Activated CD8-positive, alpha-beta memory T cell treated with anti-CD3 and anti-CD28 coated beads, Interleukin-2, amount 50 U/mL, for 1 hour (primary cell): Measurements from ENCODE around the gene UBXN11.
"Not testable (repeated sequence)": the region's sequence is repeated elsewhere in the genome, so short reads cannot be mapped to it uniquely, and the experiment has no call there.

Experiments used
- DNase-seq: peaks from one replicate; pipeline ENCODE4 v3.0.0-alpha.2; 2020; ENCODE audit errors: extremely low read depth

Gene UBXN11

DNA sequence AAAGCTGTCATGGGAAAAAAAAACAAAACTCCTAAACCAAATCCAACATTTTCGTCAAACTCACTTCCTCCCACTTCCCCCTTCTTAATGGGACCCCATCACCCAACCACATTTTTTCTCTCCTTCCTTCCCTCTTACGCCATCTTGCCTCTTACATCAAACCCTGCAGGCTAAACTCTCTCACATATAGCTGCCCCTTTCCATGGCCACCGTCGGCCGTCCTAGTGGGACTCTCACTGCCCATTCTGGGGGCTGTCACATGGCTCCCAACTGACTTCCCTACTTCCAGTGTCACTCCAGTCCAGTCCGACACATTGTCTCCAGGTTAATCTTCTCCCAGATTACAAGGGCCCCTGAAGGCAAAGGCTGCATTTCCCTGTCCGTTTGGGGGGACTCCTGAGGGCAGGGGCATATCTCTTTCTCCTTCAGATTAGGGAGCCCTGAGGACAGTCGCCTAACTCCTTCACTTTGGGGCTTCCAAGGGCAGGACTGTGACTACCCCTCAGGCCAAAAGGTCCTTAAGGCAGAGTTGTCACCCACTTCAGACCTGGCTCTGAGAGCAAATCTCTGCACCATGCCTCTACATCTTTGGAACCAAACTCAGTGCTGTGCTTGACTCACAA, 658 bp downstream of the UBXN11 start:
- no peak for DNase-seq

DNA sequence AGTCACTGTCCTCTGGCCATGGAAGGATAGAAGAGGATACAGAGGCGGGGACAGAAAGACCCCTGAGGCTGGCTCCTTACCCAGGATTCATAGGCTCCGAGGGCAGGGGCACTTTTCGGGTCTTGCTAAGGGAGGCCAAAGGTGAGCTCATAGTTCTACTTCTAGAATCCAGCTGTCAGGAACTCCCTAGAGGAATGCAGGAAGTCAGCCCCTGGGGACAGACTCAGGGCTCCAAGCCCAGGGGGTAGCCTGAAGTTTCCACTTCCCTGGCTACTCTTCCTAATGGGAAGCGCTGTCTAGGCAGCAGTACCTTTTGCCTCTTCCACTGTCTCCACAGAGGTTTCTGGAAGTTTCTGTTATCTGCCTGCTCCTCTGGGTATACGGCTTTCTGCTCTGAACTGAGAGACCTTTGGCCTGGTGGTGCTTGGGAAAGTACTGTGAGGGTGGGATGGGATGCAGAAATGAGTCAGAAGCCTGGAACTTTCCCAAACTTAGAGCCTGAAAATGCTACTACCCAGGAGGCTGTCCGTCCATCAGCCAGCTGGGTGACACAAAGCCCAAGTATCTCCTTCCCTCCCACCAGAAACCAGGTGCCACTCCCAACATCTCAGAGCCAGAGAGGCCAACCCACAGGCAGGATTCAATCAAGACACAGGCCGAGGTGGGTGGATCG, 3.6 kb downstream of the UBXN11 start:
- no peak for DNase-seq

DNA sequence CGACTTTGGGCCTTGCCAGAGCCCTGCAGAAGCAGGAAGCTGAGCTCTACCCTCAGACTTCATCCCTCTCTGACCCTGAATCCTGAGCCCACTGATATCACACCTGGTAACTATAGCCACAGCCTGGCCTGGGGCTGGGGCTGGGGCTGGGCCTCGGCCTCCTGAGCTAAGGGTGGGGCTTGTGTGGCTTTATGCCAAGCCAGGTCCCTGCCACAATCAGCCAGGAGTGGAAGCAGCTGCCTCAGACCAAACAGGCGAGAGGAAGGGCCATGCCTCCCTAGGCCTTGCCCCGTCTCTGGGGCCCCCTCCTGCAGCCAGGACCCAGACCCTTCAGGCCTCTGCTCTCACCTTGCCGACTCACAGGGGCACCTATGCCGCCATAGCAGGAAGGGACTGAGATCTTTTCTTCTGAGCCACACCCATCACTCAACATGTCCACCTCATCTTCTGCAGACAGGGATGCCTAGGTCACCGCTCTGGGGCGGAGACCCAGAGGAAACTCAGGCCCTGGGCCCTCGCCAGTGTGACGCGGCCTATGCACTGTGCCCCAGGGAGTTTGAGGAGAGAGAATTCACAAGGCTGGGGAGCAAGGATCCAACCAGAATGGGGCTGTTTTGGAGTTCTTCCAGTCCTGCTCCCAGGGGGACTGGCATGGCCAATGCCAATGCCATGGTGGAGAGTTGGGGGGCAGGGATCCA, 5.7 kb downstream of the UBXN11 start:
- no peak for DNase-seq

DNA sequence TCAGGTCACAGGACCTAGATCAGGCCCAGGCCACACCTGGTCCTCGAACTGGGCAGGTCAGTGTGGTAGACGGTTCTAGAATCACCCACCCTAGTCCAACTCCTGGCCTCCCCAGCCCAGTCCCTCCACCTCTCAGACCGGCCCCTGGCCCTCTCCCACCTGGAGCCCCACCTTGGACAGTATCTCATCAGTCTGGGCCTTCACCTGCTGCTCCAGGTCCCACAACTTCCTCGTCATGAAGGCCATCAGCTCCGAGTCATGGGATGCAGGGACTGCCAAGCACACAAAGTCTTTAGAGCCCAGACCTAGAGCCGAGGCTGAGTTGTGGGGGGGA, 8.7 kb downstream of the UBXN11 start:
- DNase-seq: no peak

- no peak for DNase-seq
Measured at GRCh38 chr1:26297057-26297790, 9.2 kb downstream of the UBXN11 start.

DNA sequence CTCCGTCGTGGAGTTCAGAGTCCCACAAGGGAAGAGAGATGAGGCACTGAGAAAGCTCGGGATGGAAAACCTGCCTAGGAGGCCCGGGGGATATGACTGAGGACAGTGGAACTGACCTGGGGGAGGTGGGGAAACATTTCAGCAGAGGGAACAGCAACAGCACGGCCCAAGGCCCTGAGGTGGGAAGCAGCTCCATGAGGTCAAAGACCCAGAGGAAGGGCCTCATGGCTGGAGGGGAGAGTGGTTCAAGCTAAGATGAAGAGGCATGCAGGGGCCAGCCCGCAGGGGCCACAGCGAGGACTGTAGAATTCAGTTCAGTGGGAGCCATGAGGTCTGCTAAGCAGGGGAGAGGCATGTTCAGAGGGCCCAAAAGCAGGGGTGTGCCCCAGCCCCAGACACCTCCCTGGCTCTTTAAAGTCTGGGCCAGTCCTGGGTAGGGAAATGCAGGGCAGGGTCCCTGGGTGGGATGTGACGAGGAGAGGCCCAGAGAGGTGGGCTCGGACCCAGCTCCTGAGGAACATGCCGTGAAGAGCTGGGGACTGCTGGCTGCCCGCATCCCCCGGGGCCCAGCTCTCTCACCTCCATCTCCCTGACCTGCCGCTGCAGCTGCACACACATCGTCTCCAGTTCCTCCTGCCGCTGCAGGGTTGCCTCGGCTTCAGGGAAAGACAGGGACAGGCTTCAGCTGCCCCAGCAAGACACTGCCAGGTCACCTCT, 9.9 kb downstream of the UBXN11 start:
- DNase-seq: no peak

DNA sequence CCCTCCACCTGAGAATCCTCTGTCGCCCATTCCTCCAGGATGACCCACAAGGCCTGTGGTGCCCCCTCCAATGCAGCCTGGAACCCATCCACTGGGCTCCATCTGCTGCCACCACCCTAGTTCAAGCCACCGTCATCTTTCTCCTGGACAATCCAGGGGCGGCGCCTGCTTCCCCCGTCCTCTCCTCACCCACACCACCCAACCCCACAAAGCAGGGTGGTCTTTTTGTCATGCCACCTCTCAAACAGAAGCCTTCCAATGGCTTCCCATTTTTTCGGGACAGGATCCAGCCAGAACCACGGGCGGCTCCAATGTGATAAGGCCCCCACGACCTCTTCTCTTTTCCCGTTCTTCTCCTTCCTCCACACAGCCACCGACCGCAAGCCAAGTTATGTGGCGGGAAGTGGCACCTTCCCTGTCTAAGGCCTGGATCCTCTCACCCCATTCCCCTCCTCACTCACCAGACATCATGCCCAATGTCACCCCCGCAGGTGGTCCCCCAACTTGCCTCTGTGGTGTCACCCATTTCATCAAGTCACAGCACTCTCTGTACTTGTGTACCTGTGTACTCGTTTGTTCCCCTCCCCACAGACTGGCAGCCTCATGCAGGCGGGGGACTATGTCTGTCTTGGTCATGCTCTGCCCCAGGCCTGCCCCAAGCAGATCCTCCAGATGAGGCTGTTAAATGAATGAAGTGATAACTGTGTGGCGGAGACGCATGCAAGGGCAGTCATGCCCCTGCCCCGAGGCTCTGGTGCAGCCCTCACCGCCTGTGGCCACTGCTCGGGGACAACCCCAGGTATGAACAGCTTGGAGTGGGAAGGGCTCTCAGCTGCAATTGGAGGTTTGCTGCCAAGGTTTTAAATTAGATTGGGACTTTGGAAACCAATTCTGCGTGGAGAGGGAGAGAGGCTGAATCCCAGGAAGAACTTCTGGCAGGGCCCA, 11.0 kb downstream of the UBXN11 start:
- DNase-seq: no peak

DNA sequence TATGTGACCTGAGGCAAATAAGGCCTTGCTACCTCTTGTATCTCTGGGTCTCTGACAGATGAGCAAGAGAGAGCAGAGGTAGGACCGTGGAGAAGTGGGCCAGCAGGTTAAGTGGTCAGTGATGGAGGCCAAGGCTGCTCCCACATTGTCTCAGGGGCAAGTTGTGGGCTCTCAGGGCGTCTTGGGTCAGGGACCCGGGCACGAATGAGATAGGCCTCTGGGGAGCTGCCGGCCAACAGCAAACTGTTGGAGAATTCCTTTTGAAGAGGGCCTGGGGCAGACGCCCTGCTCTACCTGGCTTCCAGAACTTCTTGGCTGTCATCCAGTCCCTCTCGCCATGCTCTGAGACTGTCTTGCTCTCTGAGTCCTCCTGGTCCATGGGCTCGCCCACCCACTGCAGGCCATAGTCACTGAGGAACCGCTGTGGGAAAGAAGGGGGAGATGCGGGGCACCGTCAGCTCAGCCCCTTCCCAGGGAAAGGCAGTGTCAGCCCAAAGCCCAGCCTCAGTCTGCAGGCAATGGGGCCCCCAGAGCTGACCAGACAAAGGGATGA, 12.4 kb downstream of the UBXN11 start:
- DNase-seq: no peak

- not testable (repeated sequence) for DNase-seq
Measured at GRCh38 chr1:26292735-26293134, 13.7 kb downstream of the UBXN11 start.

DNA sequence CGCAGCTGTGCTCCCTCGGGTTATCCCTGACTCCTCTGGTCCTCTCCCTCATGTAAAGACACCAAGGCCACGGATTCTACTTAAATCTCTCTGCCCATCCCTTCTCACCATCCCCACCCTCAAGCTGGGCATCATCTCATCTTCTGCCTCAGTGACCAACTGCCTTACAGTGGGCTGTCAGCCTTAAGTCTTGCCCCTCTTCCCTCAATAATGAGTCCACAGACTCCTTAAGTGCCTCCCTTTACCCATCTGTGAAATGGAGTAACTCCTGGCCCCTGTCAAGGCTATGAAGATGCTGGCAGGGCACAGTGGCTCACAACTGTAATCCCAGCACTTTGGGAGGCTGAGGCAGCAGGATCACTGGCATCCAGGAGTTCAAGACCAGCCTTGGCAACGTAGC, 14.5 kb downstream of the UBXN11 start:
- no peak for DNase-seq

GRCh38 chr1:26291433-26291832, 15.0 kb downstream of the UBXN11 start:
- DNase-seq: no peak

GRCh38 chr1:26290882-26291261, 15.6 kb downstream of the UBXN11 start:
- no peak for DNase-seq

GRCh38 chr1:26290122-26290881, 16.1 kb downstream of the UBXN11 start:
- no peak for DNase-seq

DNA sequence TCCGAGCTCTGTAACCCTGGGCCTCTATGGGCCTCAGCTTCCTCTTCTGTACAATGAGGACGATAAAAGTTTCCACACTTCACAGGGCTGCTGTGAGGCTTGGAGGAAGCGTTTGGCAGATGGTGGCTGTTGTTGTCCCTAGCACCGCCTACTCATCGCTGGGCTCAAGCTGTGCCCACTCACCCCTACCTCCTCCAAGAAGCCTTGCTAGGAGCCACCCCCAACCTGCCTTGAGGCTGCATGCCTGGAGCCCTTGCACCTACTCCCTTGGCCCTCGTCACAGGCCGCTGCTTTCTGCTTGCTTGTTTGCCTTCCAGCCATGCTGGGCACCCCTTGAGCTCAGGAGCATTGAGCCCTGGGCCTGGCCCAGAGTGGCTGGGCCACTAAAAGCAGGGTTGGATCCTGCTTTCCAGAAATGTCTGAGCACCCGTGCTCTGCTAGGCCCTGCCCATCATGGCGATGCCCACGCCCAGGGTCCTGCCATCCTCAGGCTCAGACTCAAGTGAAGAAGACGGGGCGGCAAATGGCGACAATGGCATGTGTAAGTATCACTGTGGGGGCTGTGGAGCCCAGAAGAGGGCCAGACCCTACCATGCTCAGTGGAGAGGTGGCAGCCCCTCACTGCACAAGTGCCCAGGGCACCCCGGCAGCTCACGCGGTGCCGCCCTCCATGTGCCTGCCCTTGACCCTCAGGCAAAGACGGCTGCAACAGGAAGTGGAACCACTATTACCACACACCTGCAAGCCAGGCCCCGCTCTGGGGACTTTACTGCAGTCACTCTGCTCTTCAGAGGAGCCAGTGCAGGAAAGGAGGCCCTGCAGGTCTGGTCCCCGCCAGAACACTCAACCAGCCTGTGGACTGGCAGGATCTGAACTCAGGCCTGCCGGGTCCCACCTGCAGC, 17.0 kb downstream of the UBXN11 start:
- DNase-seq: no peak

GRCh38 chr1:26288311-26288941, 18.0 kb downstream of the UBXN11 start:
- no peak for DNase-seq

- DNase-seq: no peak
Measured at GRCh38 chr1:26287811-26288210, 18.6 kb downstream of the UBXN11 start.

DNA sequence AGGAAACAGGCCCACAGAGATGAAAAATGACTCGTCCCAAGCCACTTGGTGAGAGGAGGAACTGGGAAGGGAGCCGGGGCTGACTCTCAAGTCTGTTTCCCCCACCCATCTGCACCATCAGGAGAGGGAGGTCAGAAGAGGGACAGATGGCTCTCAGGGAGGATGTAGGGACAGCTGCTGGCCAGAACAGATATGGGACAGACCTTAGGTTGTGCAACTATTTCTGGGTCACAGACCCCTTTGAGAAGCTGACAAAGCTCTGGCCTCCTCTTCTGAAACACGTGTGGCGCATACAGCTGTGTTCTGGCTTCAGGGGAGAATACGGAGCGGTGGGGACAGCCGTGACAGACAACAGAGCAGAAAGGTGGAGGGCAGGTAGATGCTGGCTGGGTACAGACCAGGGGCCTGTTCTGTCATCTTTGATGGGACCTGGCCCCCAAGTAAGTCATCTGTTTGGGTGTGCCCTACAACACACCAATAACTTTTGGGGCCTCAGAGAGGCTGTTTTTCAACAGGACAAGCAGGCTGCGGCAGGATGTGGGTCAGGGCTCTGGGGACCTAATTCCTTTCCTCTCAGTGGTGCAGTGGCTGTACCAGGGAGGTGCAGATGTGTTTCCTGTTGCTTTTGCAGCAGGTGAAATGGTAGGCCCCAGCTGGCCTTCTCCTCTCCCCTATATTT, 19.3 kb downstream of the UBXN11 start:
- no peak for DNase-seq

DNA sequence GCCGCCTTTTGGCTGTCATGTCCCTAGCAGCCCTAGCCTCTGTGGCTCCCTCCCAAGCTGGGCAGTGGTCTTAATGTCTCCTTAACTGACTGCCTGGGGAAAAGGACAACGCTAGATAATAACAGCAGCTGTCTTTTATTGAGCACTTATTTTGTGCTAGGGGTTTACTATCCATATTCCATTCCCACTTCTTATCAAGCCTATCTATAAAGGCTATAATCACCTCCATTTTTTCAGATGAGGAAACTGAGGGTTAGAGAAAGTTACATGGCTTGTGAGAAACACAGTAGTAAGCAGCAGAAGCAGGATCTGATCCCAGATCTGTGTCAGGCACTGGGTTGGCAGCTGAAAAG, 20.4 kb downstream of the UBXN11 start:
- DNase-seq: no peak
